ENCODE measurements around the gene NEIL3.

The NEIL3 gene, protein sequence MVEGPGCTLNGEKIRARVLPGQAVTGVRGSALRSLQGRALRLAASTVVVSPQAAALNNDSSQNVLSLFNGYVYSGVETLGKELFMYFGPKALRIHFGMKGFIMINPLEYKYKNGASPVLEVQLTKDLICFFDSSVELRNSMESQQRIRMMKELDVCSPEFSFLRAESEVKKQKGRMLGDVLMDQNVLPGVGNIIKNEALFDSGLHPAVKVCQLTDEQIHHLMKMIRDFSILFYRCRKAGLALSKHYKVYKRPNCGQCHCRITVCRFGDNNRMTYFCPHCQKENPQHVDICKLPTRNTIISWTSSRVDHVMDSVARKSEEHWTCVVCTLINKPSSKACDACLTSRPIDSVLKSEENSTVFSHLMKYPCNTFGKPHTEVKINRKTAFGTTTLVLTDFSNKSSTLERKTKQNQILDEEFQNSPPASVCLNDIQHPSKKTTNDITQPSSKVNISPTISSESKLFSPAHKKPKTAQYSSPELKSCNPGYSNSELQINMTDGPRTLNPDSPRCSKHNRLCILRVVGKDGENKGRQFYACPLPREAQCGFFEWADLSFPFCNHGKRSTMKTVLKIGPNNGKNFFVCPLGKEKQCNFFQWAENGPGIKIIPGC

DNA sequence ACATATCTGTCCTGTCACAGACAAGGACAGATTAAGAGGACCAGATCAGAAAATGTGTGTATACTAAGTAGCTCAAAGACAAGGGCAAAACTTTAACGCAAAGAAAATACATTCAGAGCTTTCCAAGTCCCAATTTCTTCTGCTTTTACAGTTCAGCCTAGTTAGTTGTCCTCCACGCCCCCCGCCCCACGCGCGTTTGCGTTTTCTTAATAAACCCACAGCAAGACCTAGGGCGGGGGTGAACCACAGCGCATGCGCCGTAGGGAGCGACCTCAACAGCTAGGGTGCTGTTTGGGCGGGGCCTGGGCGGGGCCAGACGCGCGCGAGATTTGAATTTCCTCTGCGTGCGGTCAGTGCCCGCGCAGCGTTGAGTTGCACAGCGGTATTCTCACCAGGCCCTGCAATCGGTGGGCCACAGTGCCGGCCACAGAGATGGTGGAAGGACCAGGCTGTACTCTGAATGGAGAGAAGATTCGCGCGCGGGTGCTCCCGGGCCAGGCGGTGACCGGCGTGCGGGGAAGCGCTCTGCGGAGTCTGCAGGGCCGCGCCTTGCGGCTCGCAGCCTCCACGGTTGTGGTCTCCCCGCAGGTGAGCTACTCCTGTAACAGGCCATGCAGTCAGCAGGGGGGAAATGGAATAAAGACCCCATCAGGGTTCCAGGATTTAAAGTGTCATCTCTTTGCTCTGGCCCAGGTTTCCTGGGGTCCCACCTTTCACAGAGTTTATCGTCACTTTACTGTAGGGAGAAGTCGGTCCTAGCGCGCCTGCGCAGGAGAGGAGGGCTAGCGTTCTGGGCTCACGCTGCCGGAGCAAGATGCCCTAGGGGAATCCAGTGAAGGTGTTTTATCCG, at the start of gene NEIL3:
NEIL3 (plus strand) TSS at position 353 of the 850 bp plus-strand sequence; CDS start at position 433, 80 bp downstream.
- peak; percentile 68 for DNase-seq (ENCODE audit: low read depth)

DNA sequence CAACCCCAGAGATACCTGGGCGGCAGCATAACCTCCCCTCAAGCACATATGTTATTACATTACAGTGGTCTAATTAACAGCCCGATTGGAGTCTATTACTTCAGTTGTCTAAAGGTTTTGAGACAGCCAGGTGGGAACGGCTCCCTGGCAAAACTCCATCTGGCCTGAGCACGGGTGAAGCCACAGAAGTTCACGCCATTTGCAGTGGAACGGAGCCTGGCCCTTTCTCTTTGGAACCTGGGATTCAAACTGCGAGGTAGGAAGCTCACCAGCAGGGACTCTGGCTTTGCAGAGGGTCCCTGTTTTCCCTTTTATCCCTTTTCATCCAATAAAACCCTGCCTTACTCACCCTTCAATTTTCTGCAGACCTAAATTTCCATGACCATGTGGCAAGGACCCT, 45.9 kb upstream of the NEIL3 start:
- no peak for DNase-seq (ENCODE audit: low read depth)

DNA sequence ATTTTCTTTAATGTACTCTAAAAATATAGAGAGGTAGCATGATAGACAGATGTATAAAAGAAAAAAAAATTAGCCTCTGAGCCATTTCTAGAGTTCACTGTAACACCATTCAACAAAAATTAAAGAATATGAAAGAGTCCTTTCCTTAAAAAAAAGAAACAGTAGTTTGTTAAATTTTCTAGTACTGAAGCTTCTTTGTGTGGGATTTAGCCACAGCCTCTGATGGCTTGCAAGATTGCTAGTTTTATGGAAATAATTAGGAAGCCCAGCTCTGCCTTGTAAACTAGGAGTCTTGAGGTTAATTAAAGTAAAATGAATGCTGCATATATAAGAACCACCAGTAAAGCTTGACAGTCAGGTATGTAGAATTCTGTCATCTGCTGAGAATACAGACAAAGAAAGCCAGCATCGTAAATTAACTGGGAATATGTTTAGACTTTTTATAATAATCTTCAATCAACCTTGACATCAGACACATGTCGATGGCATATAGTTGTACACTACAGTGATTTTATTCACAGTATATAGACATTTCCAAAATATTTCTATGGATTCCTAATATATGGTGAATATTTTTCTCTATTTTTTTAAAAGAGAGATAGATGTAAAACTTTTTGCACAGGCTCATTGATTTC, 44.8 kb upstream of the NEIL3 start:
- DNase-seq (ENCODE audit: low read depth) = no peak

DNA sequence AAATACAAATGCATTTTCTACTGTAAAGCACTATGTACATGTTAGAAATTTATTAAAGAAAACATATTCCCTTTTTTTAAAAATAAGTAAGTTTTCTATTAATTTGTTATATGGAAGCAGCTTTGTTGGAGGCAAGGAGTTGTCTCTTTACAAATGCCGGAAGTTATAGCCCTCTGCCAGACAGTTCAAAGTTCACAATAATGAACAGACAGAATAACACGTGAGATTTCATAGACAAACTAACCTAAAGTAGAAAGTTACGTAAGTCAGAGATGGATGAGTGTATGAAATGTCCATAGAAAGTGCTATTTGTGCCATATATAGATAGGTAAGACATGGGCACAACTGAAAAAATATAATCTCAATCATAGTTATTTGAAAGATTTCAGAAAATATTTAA, 43.9 kb upstream of the NEIL3 start:
- DNase-seq (ENCODE audit: low read depth) = no peak

DNA sequence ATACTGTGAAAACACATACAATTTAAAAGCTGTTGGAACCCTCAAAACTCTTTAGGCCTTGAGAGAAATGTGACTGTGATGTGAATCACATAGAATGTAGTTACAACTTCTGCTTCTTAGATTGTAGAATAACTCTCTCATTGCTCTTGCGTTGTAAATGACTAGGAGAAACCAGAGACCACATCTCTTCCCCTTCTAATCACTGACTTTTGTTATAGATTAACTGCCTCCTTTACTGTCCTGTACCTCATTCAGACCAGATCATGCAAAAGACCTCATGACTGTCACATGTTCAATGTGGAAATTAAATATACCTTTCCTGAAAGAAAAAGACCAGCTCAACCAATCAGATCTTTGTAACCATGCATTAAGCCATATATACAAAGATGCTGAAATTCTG, 43.2 kb upstream of the NEIL3 start:
- DNase-seq (ENCODE audit: low read depth) = no peak

DNA sequence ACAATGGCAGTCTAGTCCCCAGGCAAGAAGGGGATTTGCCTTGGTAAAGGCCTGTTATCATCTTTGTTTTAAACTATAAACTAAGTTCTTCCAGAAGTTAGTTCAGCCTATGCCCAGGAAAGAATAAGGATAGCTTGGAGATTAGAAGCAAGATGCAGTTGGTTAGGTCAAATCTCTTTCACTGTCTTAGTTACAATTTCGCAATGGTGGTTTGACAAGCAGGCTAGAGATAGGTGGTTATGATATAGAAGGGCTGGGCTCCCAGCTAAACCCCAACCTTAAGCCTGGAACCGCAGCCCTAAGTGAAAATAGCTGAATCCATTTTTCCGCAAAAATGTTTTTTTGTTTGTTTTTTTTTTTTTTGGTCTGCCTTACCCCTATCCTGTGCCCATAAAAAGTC, 41.8 kb upstream of the NEIL3 start:
- DNase-seq (ENCODE audit: low read depth) = no peak

DNA sequence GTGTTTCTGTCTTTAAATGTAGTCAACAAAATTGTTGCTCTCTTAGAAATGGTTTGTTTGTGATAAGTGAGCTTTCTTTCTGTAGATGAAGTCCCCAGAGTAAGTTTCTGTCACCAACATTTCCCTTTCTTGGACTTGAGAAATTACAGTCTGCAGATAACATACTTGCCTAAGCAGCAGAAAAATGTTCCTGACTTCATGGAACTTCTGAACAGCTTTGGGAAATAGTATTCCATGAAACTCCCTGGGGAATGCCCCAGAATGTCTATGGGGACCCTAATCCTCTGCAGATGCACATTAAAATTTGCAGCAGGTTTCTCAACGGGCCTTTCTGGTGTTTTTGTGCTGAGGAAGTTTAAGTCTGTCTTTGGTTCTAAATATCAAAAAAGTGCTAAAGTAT, 38.6 kb upstream of the NEIL3 start:
- DNase-seq (ENCODE audit: low read depth) = no peak

DNA sequence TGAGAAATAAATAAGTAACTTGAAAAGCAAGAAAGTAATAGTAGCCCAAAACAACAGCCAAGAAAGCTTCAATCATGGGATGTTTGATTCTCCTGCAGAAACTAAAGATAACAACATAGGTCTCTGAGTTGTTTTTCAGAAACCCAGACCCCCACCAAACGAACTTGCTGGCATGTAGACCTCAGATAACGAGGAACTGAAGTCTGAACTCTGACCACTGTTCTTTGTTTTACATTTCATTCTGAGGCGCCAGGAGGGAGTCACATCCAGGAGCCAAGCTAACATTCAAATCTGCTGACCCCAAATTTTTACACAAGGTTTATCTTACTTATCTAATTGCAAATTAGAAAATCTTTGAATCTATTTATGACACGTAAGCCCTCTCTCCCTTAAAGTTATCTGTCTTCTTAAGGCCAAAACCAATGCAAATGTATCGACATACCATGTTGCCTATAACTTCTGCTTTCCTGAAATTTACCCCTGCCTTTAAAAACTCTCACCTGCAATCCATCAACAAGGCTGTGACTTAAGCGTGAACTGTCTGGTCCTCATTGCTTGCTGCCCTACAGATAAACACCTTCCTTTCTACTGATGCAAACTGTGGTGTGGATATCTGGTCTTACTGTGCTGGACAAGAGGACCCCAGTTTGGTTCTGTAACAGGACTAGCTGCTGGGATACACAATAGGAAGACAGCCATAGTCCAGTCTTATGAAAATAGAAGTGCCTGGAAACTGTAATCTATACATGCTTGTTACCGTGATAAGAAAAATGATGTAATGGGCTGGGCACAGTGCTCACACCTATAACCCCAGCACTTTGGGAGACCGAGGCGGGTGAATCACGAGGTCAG, 37.5 kb upstream of the NEIL3 start:
- DNase-seq (ENCODE audit: low read depth) = no peak

DNA sequence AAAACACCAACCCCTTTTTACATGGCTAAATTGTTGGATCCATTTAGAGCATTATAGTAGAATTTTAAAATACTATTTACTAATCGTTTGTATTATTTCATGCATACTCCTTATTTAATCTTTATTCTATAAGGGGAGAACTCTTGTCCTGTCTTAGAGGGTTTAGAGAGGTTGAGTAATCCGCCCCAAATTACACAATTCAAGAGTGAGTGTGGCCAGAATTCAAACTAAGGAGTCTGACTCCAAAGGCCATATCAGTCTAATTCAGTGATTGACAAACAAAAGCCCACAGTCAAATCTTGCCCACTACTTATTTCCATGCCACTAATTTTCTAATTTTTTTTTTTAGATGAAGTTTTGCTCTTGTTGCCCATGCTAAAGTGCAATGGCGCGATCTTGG, 33.7 kb upstream of the NEIL3 start:
- DNase-seq (ENCODE audit: low read depth) = no peak

DNA sequence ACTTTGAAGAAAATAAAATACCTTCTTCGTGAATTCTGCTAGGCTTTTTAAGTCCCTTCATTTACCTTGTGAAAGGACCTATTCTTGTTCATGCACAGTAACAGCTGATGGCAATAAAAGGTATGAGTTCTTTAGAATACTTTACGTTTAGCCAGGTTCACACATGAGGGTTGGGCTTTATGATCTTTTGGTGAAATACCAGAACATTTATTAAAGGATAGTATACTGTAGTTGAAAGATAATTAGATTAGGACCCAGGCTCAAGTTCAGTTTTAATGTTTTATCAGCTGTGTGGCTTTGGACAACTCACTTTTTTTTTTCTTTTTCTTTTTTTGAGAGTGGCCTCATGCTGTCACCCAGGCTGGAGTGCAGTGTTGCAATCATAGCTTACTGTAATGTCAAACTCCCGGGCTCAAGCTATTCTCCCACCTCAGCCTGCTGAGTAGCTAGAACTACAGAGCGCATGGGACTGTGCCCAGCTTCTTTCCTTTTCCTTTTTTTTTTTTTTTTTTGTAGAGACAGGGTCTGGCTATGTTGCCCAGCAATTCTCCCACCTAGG, 28.2 kb upstream of the NEIL3 start:
- no peak for DNase-seq (ENCODE audit: low read depth)

DNA sequence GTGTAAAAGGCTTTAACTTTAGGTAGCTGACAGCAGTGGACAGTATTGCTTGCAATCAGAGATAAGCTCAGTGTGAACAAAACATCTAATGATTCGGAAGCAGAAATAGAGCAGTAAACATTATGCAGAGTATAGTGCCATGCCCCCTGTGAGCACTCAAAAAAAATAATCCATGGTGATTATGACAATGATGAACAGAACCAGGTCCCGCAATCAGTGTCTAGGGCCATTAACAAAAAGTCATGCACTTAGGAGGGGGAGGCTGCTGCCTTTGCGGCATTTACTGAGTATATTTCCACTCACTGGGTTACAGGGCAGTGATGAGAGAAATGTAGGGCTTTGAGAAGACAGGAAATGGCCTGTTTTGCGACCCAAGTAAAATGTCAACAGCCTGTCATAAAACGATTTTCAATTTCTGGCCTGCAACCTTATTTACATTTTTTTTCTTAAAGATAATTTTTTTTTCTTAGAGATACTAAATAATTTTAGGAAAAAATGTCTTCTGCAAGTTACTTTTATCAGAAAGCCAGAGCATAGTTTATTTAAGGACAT, 27.3 kb upstream of the NEIL3 start:
- no peak for DNase-seq (ENCODE audit: low read depth)

DNA sequence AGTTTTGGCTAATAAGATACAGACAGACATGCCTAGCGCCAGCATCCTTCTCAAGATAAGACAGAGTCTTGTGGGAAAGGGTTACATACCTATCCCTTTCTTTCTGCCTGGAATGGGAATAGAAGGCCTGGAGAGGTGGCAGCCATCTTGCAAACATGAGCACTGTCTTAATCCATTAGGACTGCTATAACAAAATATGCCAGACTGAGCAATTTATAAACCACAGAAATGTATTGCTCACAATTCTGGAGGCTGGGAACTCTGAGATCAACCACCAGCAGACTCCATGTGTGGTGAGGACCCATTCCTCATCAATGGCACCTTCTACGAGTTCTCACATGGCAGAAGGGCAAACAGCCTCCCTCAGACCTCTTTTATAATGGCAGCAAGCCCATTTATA, 26.5 kb upstream of the NEIL3 start:
- DNase-seq (ENCODE audit: low read depth) = no peak

DNA sequence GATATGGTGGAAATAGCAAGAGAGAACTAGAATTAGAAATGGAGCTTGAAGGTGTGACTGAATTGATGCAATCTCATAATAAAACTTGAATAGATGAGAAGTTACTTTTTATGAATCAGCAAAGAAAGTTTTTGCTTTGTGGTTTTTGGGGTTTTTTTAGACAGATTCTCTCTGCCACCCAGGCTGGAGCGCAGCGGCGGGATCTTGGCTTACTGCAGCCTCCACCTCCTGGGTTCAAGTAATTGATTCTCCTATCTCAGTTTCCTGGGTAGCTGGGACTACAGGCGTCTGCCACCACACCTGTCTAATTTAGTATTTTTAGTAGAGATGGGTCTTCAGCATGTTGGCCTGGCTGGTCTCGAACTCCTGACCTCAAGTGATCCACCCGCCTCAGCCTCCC, 23.7 kb upstream of the NEIL3 start:
- DNase-seq (ENCODE audit: low read depth) = no peak

DNA sequence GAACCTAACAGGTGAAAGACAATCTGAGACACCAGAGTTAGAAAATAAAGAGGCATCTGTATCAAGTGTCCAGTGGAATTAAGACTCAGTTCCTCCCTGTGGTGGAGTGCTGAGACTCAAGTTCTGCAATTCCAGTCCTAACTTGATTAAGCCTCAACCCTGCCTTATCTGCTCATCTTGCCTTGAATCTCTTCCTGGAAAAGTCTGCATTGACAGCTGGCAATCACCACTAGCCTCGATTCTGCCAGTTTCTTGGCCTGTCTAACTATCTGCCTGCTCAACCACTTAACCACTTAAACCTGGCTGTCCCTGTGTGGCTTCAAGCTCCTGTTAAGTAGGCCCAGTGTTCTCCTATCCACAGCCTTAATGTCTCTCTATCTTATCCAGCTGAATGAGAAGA, 22.4 kb upstream of the NEIL3 start:
- no peak for DNase-seq (ENCODE audit: low read depth)

DNA sequence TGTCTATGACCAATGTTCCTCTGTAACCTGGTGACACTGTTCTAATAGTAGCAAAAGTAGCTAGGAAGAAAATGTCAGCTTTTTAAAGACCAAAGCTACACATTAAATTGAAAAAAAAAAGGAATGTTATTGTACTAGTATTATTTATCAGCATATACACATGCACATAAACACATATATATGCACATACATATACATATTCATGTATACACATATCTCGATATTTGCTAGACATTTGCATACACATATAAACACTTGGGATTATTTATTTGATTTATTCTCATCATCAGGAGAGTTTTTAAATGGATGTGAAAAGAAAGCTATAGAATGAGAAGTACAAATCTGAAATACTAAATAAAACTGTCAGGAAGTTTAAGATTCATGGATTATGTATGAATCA, 21.3 kb upstream of the NEIL3 start:
- DNase-seq (ENCODE audit: low read depth) = no peak

DNA sequence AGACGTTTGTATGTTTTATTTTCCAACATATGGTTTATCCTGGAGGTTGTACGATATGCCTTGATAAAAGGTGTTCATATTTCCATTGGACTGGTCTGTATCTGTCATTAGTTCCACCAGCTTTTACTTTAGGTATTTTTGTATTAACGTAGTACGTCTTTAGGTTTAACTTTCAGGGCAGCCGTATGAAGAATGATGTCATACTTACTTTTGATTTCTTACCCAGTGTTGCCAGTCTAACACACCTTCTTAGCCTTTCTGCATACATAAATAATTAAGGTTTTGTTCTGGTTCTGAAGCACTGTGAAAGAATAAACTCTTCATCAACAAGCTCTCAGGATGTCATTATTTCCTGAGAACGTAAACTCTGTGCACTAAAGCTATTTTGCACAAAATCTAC, 18.9 kb upstream of the NEIL3 start:
- no peak for DNase-seq (ENCODE audit: low read depth)

DNA sequence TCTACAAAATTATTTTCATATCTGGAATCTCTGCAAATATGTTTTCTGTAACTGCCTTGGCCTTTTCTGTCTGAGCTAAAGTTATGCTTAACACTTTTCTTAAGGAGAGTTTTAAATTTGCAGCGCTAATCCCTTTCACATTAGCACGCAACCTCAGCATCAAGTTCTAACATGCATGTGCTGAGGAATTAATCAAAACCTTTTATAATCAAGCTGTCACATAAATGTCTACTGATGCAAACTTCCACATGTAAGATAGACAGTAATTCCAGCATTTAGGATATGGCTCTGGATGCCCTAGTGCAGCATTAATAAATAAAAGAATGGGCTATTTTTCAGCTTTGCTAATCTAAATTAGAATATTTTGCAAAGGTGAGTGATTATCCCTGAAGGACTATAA, 17.5 kb upstream of the NEIL3 start:
- no peak for DNase-seq (ENCODE audit: low read depth)

DNA sequence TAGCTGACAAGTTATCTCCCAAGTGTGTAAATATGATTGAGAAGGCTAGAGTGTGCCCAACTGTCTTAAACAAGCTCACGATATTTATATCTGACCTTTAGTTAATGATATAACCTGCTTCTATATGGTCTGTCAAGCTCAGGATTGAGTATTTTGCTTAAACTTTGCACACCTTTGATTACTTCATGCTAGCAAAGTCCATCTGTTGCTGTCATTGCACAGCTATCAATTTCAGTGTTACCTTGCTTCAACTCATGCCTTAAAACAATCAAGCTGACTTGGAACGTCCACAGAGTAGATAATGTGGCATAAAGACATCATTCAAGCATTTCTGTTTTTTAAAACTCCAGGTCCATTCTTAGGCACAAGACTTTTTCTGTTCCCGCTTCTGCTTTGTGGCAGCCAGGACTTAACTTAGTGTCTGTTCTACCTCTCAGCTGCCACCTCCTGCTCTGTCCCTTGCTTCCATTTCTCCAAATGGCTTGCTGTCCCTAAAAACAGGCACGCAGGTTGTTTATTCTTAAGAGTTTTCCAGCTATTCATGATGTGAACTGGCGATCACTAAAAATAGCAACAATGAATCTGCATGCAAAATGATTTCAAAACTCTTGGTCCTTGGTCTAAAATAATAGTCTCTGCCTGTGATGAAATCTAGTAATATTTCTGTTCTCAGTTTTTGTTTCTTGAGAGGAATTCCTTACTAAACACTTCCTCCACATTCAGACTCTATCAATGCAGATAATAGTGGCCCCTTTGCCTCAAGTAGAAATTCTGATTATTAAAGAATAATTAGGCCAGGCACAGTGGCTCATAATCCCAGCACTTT, 16.3 kb upstream of the NEIL3 start:
- no peak for DNase-seq (ENCODE audit: low read depth)

DNA sequence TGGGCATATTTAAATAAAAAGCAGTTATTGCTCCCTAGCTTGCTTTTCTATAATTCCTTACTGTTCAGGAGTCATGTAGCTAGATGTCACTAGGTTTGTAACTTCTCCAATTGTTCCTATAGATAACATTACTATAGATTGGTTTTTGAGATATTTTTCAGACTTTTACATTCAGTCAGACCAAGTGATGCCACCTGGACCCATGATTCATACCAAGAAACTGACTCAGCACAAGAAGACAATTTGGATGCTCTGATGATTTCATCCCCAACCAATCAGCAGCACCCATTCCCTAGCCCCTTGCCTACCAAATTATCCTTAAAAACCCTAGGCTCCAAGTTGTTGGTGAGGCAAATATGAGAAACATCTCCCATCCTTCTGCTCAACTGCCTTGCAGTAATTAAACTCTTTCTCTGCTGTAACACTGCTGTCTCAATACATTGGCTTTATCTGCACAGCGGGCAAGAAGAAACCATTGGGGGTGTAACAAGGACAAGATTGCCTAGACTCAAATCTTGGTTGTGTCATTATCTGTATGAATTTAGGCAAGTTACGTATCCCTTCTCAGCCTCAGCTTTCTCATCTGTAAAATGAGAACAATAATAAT, 11.8 kb upstream of the NEIL3 start:
- no peak for DNase-seq (ENCODE audit: low read depth)

Data from GM04504 (cell line).